AG09309 (cell line): ENCODE data around the gene BCAR3.
"Not testable (repeated sequence)": the region's sequence is repeated elsewhere in the genome, so short reads cannot be mapped to it uniquely, and the experiment has no call there.

Experiments
- DNase-seq: peaks from one replicate; pipeline ENCODE4 v3.0.0-alpha.2; 2010; ENCODE audit warnings: low read depth
- H3K4me3 ChIP-seq: 2 replicates; pipeline ENCODE4 v1.5.1; 2011; ENCODE audit warnings: mild to moderate bottlenecking, low read depth, low read length, moderate library complexity; ENCODE audit not compliant: control insufficient read depth
- TF ChIP-seq, protein P1 (sequence below): IDR thresholded peaks from 2 replicates; pipeline ENCODE4 v1.5.1; 2011; ENCODE audit warnings: mild to moderate bottlenecking, low read depth, low read length, inconsistent platforms; ENCODE audit not compliant: insufficient read depth, control insufficient read depth; ENCODE audit errors: missing control alignments

BCAR3 gene

DNA sequence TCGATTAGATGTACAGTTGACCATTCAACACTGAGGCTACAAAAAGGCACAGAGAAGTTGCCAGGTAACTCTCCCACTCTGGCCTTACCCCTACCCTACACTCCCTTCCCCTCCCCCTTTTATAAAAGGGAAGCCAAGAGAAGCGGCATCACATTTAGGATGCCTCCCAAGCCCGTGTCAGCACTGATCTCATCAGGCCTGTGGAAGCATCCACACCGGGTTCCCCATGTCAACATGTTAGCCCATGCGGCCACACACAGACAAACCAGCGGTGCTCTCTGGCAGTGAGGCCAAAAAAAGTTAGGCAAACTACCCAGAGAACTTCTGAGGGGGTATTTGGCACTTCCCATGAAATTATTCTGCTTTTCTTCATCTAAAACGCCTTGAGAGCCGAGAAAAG, 29.9 kb downstream of the BCAR3 start:
- DNase-seq, result no peak
- H3K4me3 ChIP-seq, result no peak overlapping the region
- TF ChIP-seq, protein P1, sequence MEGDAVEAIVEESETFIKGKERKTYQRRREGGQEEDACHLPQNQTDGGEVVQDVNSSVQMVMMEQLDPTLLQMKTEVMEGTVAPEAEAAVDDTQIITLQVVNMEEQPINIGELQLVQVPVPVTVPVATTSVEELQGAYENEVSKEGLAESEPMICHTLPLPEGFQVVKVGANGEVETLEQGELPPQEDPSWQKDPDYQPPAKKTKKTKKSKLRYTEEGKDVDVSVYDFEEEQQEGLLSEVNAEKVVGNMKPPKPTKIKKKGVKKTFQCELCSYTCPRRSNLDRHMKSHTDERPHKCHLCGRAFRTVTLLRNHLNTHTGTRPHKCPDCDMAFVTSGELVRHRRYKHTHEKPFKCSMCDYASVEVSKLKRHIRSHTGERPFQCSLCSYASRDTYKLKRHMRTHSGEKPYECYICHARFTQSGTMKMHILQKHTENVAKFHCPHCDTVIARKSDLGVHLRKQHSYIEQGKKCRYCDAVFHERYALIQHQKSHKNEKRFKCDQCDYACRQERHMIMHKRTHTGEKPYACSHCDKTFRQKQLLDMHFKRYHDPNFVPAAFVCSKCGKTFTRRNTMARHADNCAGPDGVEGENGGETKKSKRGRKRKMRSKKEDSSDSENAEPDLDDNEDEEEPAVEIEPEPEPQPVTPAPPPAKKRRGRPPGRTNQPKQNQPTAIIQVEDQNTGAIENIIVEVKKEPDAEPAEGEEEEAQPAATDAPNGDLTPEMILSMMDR, result no peak

DNA sequence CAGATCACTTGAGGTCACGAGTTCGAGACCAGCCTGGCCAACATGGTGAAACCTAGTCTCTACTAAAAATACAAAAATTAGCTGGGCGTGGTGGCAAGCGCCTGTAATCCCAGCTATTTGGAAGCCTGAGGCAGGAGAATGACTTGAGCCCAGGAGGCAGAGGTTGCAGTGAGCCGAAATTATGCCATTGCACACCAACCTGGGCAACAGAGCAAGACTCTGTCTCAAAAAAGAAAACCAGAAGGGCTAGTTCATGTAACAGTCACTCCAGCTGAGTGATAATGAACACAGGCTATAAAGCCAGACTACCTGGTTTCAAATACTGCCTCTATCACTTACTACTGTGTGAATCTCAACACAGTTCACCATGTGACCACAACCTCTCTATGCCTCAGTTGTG, 31.5 kb downstream of the BCAR3 start:
- DNase-seq, H3K4me3 ChIP-seq: not testable (repeated sequence)

GRCh38 chr1:93649231-93649630, 32.4 kb downstream of the BCAR3 start:
- TF ChIP-seq, protein P1, result no peak
- no peak for DNase-seq
- H3K4me3 ChIP-seq, result no peak overlapping the region

GRCh38 chr1:93648656-93649055, 33.0 kb downstream of the BCAR3 start:
- TF ChIP-seq, protein P1, result no peak
- no peak for DNase-seq
- no peak overlapping the region for H3K4me3 ChIP-seq

DNA sequence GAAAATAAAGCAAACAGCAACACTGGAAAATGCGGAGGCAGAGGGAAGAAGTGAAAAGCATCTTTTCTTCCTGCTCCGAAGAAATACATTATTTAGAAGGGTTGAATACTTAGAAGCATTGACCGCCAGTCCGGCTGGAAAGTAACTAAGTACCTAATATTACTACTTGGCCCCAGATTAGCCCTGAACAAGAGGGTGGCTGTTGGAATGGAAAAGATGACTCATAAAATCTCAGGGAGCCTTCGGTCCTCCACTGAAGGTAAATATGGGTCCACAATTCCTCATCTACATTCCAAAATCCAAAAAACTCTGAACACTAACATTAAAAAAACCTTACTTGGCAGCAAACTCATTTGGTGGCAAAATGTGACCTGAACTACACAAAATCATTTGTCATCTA, 40.1 kb downstream of the BCAR3 start:
- DNase-seq, result no peak
- TF ChIP-seq, protein P1, result no peak
- H3K4me3 ChIP-seq, result no peak overlapping the region

- TF ChIP-seq, protein P1, result no peak
- H3K4me3 ChIP-seq, result no peak overlapping the region
- DNase-seq, result no peak
These were observed 40.8 kb downstream of the BCAR3 start for GRCh38 chr1:93640656-93641440.

DNA sequence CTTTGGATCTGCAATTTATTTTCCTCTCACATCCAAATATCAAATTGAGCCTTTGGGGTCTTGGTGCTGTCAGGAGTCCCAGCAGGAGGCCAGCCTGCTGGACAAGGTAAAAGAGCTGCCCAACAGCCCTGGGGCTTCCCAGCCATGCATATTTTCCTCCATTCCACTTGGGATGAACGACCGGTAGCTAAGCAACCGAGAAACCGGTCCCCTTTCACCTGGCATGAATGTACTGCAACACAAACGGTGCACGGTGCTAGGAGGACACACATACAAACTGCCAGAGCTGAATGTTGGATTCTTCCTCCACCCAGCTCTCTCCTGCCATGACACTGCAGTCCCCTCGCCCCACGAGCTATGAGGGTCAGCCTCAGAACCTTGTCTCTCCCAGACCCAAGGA, 42.7 kb downstream of the BCAR3 start:
- TF ChIP-seq, protein P1, result no peak
- DNase-seq, result no peak
- H3K4me3 ChIP-seq, result no peak overlapping the region
